Fibroblast of lung (primary cell): ENCODE data around the gene ATP11A. TPM values are rescaled to one million over a fixed set of nuclear protein-coding genes. Genes with fewer than 3 reads are reported as not detected.

Experiments
- DNase-seq, 2 donors: peaks; one replicate each; pipeline versions ENCODE4 v3.0.0 to v3.0.0-alpha.2; 2010; ENCODE audit warnings: low read depth in 2 of 2
- H2AFZ ChIP-seq: 2 replicates; pipeline ENCODE4 v1.5.1; 2012; ENCODE audit warnings: low read length, control low read depth, inconsistent platforms
- H3K27ac ChIP-seq: 2 replicates; pipeline ENCODE4 v1.5.1; 2011; ENCODE audit warnings: low read length, control low read depth; ENCODE audit not compliant: insufficient read depth
- H3K27me3 ChIP-seq: 2 replicates; pipeline ENCODE4 v1.5.1; 2011; ENCODE audit warnings: mild to moderate bottlenecking, low read length; ENCODE audit not compliant: control insufficient read depth, insufficient read depth
- H3K36me3 ChIP-seq: 2 replicates; pipeline ENCODE4 v1.5.1; 2011; ENCODE audit warnings: low read length; ENCODE audit not compliant: control insufficient read depth, insufficient read depth
- H3K4me1 ChIP-seq: 2 replicates; pipeline ENCODE4 v1.5.1; 2011; ENCODE audit warnings: low read length; ENCODE audit not compliant: control insufficient read depth, insufficient read depth; ENCODE audit errors: extremely low read depth
- H3K4me2 ChIP-seq: 2 replicates; pipeline ENCODE4 v1.5.1; 2011; ENCODE audit warnings: low read length, control low read depth; ENCODE audit not compliant: insufficient read depth; ENCODE audit errors: extremely low read depth
- H3K4me3 ChIP-seq, 4 experiments: fragments of 200-600 bp in 1 of 4; sonication (generic) in 1 of 4; replicated peaks in 1 of 4; 2 replicates each; pipeline ENCODE4 v1.5.1; 2011 to 2016; ENCODE audit warnings: low read length in 4 of 4, low read depth in 3 of 4, mild to moderate bottlenecking in 3 of 4, control low read depth in 2 of 4, inconsistent platforms in 1 of 4, mixed read lengths in 1 of 4; ENCODE audit not compliant: insufficient read depth in 1 of 4; ENCODE audit errors: control extremely low read depth in 1 of 4
- H3K79me2 ChIP-seq: 2 replicates; pipeline ENCODE4 v1.5.1; 2012; ENCODE audit warnings: mild to moderate bottlenecking, low read length, inconsistent platforms; ENCODE audit not compliant: control insufficient read depth, insufficient read depth
- H3K9ac ChIP-seq: 2 replicates; pipeline ENCODE4 v1.5.1; 2011; ENCODE audit warnings: mild to moderate bottlenecking, low read length, control low read depth; ENCODE audit not compliant: insufficient read depth
- H3K9me3 ChIP-seq: 2 replicates; pipeline ENCODE4 v1.5.1; 2012; ENCODE audit warnings: low read depth, low read length; ENCODE audit not compliant: control insufficient read depth, insufficient read depth
- H4K20me1 ChIP-seq: 2 replicates; pipeline ENCODE4 v1.5.1; 2011; ENCODE audit warnings: low read length; ENCODE audit not compliant: control insufficient read depth, insufficient read depth; ENCODE audit errors: extremely low read depth
- CTCF ChIP-seq, 2 donors: IDR thresholded peaks in 1 of 2; conservative IDR thresholded peaks in 1 of 2; 1 replicate in 1 of 2; 2 replicates in 1 of 2; pipeline ENCODE4 v1.5.1; 2011 to 2012; ENCODE audit warnings: low read length in 2 of 2, control low read depth in 1 of 2, inconsistent platforms in 1 of 2, low read depth in 1 of 2, mild to moderate bottlenecking in 1 of 2
- EZH2 ChIP-seq: IDR thresholded peaks from 2 replicates; pipeline ENCODE4 v1.5.1; 2012; ENCODE audit warnings: low read length, control low read depth, mild to moderate bottlenecking; ENCODE audit errors: missing control alignments
- polyA plus RNA-seq, 2 donors: library from polyadenylated mRNA; depleted of rRNA in 1 of 2; stranded (reverse) in 1 of 2; unstranded in 1 of 2; fragments of >200 nt; gene quantifications; 2 replicates each; pipeline ENCODE4 v1.2.1, GENCODE V29; 2011 to 2012; ENCODE audit warnings: missing spikeins in 1 of 2
- total RNA-seq: library from RNA; depleted of rRNA; stranded (reverse); fragments of >200 nt; gene quantifications from 2 replicates; pipeline ENCODE4 v1.2.1, GENCODE V29; 2014

ATP11A gene
- total and polyA plus RNA-seq, 2 donors (not counting 1 experiment from before 2014, with no cell fraction given) = 2.3 to 7.8 TPM

- no peaks in the 10 kb centered on the region for H3K9me3 ChIP-seq
- H3K9ac ChIP-seq = no peak overlapping the region
- no peak for TF ChIP-seq EZH2
- TF ChIP-seq CTCF (conservative IDR thresholded peaks at IDR 0.05 in 1 of 2, IDR thresholded peaks at IDR 0.05 in 1 of 2; ENCODE audit: low read depth in 1 of 2, low read length in 2 of 2) = no peak
- H3K4me3 ChIP-seq = no peak overlapping the region
- H4K20me1 ChIP-seq = no peaks in the 10 kb centered on the region
- no peaks in the 10 kb centered on the region for H3K36me3 ChIP-seq
- H2AFZ ChIP-seq = no peak overlapping the region
- peaks cover 16% of the 10 kb centered on the region for H3K4me1 ChIP-seq
- peaks cover 2% of the 10 kb centered on the region for H3K79me2 ChIP-seq
- no peak overlapping the region for H3K4me2 ChIP-seq
- DNase-seq = no peak
- H3K27me3 ChIP-seq = no peaks in the 10 kb centered on the region
- no peak overlapping the region for H3K27ac ChIP-seq
Measured at GRCh38 chr13:112743451-112744167, 53.8 kb downstream of the ATP11A start.

GRCh38 chr13:112744168-112745021 is 54.6 kb downstream of the ATP11A start:
- Histone ChIP-seq H3K4me2 (peak overlapping the region; percentile 27), H3K36me3 (no peaks in the 10 kb centered on the region), H3K4me1 (peaks cover 16% of the 10 kb centered on the region), H3K9me3 (no peaks in the 10 kb centered on the region), H3K27me3 (no peaks in the 10 kb centered on the region), H3K27ac (no peak overlapping the region), H3K9ac (no peak overlapping the region), H2AFZ (no peak overlapping the region), H4K20me1 (no peaks in the 10 kb centered on the region), H3K4me3 (no peak overlapping the region), H3K79me2 (peaks cover 2% of the 10 kb centered on the region)
- no peak for TF ChIP-seq CTCF (conservative IDR thresholded peaks at IDR 0.05 in 1 of 2, IDR thresholded peaks at IDR 0.05 in 1 of 2; ENCODE audit: low read depth in 1 of 2, low read length in 2 of 2)
- TF ChIP-seq EZH2 = no peak
- peak; percentile 49 to 71 for DNase-seq

GRCh38 chr13:112746044-112746443 is 56.2 kb downstream of the ATP11A start:
- no peak overlapping the region for H2AFZ ChIP-seq
- no peak for TF ChIP-seq EZH2
- H3K4me3 ChIP-seq = no peak overlapping the region
- no peak overlapping the region for H3K4me2 ChIP-seq
- no peak overlapping the region for H3K27ac ChIP-seq
- H3K27me3 ChIP-seq = no peaks in the 10 kb centered on the region
- no peaks in the 10 kb centered on the region for H3K9me3 ChIP-seq
- peaks cover 11% of the 10 kb centered on the region for H3K4me1 ChIP-seq
- H3K9ac ChIP-seq = no peak overlapping the region
- H3K79me2 ChIP-seq = peaks cover 2% of the 10 kb centered on the region
- no peaks in the 10 kb centered on the region for H4K20me1 ChIP-seq
- DNase-seq = no peak
- H3K36me3 ChIP-seq = no peaks in the 10 kb centered on the region
